ENCODE results near the gene MIDN. TPM values are rescaled to one million over a fixed set of nuclear protein-coding genes. Genes with fewer than 3 reads are reported as not detected.

The MIDN gene
- total RNA-seq, 1 donor from 2014 or later = 103 TPM

DNA sequence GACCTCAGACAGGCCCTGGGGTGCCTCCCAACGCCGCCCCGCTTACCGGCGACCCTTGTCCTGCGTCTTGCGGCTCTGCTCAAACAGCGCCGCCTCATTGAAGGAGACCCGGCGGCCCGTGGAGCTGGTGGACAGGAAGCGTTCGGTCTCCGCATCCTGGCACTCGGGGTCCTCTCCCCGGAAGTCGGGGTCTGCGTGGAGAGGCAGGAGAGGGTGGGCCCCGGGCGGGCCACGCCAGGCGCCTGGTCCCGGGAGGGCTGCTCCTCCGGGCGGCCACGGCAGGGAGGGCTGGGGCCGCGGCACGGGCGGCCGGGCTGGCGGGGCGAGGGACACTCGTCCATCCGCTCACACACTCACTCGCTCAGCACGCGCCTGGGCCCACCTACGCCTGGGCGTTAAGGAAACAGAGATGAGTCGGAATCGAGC lies 13.4 kb upstream of the MIDN start:
- TF ChIP-seq, protein P1, sequence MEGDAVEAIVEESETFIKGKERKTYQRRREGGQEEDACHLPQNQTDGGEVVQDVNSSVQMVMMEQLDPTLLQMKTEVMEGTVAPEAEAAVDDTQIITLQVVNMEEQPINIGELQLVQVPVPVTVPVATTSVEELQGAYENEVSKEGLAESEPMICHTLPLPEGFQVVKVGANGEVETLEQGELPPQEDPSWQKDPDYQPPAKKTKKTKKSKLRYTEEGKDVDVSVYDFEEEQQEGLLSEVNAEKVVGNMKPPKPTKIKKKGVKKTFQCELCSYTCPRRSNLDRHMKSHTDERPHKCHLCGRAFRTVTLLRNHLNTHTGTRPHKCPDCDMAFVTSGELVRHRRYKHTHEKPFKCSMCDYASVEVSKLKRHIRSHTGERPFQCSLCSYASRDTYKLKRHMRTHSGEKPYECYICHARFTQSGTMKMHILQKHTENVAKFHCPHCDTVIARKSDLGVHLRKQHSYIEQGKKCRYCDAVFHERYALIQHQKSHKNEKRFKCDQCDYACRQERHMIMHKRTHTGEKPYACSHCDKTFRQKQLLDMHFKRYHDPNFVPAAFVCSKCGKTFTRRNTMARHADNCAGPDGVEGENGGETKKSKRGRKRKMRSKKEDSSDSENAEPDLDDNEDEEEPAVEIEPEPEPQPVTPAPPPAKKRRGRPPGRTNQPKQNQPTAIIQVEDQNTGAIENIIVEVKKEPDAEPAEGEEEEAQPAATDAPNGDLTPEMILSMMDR (IDR thresholded peaks at IDR 0.05) = no peak

DNA sequence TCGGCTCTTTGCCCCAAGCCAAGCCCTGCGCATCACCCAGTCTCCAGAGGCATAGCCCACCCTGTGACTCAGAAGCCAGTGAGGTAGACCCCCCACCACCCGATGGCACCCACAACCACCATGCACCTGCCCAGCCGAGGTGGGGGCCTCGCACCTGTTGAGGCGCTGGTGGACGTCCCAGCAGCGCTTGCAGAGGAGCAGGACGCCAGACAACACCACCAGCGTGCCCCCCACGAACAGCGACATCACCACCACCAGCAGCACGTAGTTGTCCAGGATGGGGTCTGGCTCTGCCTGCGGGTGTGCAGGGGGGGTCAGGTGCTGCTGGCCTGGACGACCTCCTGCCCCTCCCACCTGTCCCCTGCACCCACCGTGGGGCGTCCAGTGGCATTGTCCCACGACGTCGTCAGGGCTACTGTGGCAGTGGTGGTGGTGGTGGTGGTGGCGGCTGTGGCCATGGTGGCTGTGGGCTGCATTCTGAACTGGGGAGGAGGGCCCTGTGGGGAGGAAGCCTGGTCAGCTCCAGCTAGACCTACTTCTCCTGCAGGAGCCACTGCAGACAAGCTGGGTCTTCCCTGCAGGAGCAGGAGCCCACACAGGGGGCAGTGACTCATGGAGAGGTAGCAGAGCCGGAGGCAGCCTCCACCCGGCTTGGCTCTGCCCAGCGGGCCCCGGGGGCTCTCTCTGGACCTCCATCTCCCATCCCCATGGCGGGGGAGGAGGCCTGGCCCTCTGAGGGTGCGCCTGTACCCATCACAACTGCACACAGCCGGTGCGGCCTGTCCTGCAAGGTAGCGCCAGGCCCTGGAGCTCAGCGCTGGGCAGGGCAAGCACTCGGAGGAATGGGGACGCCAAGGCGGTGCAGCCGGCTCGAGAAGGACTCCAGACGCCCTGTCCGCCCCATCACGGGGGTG lies 12.5 kb upstream of the MIDN start:
- Mint-ChIP-seq H3K36me3 (ENCODE audit: unreplicated experiment) (no peaks in the 10 kb centered on the region), H3K27me3 (ENCODE audit: unreplicated experiment) (no peaks in the 10 kb centered on the region), H3K9me3 (ENCODE audit: unreplicated experiment) (no peaks in the 10 kb centered on the region), H3K4me3 (ENCODE audit: unreplicated experiment) (peak overlapping the region; percentile 52), H3K27ac (ENCODE audit: unreplicated experiment) (no peak overlapping the region), H3K4me1 (ENCODE audit: unreplicated experiment) (peaks cover 14% of the 10 kb centered on the region)
- TF ChIP-seq, protein P1 (IDR thresholded peaks at IDR 0.05) = no peak
- no peak for DNase-seq (ENCODE audit: extremely low spot score, unreplicated experiment)

More for the DNA sequence above, 13.4 kb upstream of the MIDN start:
- no peak for DNase-seq (ENCODE audit: extremely low spot score, unreplicated experiment)
- H3K4me3 Mint-ChIP-seq (ENCODE audit: unreplicated experiment) = no peak overlapping the region
- no peak overlapping the region for H3K27ac Mint-ChIP-seq (ENCODE audit: unreplicated experiment)
- no peaks in the 10 kb centered on the region for H3K9me3 Mint-ChIP-seq (ENCODE audit: unreplicated experiment)
- no peaks in the 10 kb centered on the region for H3K27me3 Mint-ChIP-seq (ENCODE audit: unreplicated experiment)
- H3K4me1 Mint-ChIP-seq (ENCODE audit: unreplicated experiment) = peaks cover 11% of the 10 kb centered on the region
- no peaks in the 10 kb centered on the region for H3K36me3 Mint-ChIP-seq (ENCODE audit: unreplicated experiment)

DNA sequence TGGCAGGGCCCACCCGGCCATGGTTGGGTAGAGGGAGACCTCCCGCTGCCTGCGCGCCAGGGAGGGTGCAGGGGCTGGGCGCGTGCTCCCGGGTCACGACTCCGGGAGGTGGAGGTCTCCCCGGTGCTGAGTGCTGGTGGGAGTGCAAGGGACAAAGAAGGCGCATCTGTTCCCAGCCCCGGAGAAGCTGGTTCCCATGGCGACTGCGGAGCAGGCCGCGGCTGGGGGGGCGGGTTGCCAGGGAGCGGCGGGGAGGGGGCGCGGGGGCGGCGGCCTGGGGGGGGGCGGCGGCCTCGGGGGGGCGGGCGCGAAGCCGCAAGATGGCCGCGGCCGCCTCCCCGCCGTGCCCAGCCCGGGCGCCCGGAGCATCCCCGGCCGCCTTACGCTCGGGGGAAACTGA lies 11.8 kb upstream of the MIDN start:
- Mint-ChIP-seq H3K4me3 (ENCODE audit: unreplicated experiment) (peak overlapping the region; percentile 52), H3K4me1 (ENCODE audit: unreplicated experiment) (peaks cover 20% of the 10 kb centered on the region), H3K27ac (ENCODE audit: unreplicated experiment) (no peak overlapping the region), H3K9me3 (ENCODE audit: unreplicated experiment) (no peaks in the 10 kb centered on the region), H3K36me3 (ENCODE audit: unreplicated experiment) (no peaks in the 10 kb centered on the region), H3K27me3 (ENCODE audit: unreplicated experiment) (no peaks in the 10 kb centered on the region)
- TF ChIP-seq, protein P1 (IDR thresholded peaks at IDR 0.05) = no peak
- no peak for DNase-seq (ENCODE audit: extremely low spot score, unreplicated experiment)

DNA sequence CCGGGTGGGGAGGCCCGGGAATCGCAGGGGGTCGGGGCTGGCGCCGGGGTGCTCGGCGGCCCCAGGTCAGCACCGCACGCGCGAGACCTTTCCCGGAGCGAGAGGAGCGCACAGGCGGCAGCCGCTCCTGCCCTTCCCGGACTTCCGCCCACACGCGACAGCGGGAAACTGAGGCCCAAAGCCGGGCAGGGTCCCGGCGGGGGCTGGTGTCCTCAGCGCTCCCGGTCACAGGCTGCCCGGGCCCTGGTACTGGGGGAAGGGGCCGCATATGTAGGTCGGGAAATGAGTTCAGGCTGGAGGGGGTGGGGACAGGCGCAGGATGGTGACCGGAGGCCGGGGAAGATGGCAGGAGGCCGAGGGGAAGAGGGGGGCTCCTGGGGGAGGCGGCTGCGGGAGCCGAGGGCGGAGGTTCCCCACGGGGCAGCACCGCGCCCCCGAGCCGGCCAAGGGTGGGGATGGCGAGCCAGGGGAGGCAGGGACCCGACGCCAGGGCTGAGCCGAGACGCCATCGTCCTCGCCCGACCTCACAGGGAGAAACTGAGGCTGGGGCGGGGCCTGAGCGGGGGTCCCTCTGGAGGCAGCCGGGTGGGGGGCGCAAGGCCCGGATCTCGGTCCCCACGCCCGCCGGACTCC lies 11.2 kb upstream of the MIDN start:
- no peaks in the 10 kb centered on the region for H3K27me3 Mint-ChIP-seq (ENCODE audit: unreplicated experiment)
- peak overlapping the region; percentile 63 for H3K4me3 Mint-ChIP-seq (ENCODE audit: unreplicated experiment)
- no peaks in the 10 kb centered on the region for H3K36me3 Mint-ChIP-seq (ENCODE audit: unreplicated experiment)
- H3K4me1 Mint-ChIP-seq (ENCODE audit: unreplicated experiment) = peaks cover 20% of the 10 kb centered on the region
- TF ChIP-seq, protein P1 (IDR thresholded peaks at IDR 0.05) = no peak
- no peaks in the 10 kb centered on the region for H3K9me3 Mint-ChIP-seq (ENCODE audit: unreplicated experiment)
- H3K27ac Mint-ChIP-seq (ENCODE audit: unreplicated experiment) = no peak overlapping the region
- DNase-seq (ENCODE audit: extremely low spot score, unreplicated experiment) = no peak

DNA sequence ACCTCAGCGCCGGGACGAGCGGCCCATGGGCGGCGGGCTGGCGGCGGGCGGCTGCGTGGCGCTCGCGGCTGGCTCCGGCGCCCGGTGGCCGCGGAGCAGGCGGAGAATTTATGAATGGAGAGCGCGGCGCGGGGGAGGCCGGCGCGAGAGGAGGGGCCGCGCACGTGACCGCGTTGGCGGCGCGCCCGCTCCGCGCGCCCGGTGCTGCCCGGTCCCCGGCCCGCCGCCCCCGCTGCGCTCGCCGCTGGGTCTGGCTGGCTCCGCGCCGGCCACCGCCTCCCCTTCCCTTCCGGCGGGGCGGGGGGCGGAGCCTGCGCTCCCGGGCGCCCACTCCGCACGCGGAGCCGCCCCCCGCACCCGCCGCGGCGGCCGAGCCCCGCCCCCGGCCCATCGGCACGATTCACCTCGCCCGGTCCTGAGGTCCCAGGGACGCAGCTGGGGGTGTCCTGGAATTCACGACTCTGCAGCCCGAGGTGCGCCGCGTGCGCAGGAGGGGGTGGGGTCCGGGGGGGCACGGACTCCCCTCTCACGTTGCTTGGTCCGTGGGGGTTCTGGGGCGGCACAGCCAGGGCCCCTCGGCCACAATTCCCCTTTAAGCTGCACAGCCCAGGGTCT lies 10.5 kb upstream of the MIDN start, which contains the start of gene CBARP:
TSS of gene CBARP (minus strand) at position 252 of the 615 bp plus-strand sequence. CDS start 1,905 bp downstream, outside the sequence.
- H3K4me1 Mint-ChIP-seq (ENCODE audit: unreplicated experiment) = peaks cover 27% of the 10 kb centered on the region
- peak within 1 kb of the TSS; percentile 63 for H3K27ac Mint-ChIP-seq (ENCODE audit: unreplicated experiment)
- H3K4me3 Mint-ChIP-seq (ENCODE audit: unreplicated experiment) = peak within 1 kb of the TSS; percentile 72
- no peaks in the 10 kb centered on the region for H3K36me3 Mint-ChIP-seq (ENCODE audit: unreplicated experiment)
- TF ChIP-seq, protein P1 (IDR thresholded peaks at IDR 0.05) = no peak
- no peak for DNase-seq (ENCODE audit: extremely low spot score, unreplicated experiment)
- no peaks in the 10 kb centered on the region for H3K9me3 Mint-ChIP-seq (ENCODE audit: unreplicated experiment)
- H3K27me3 Mint-ChIP-seq (ENCODE audit: unreplicated experiment) = no peaks in the 10 kb centered on the region

Data from osteocyte (in vitro differentiated cells).